Renal cortex interstitium (tissue), 11 donors: ENCODE measurements around the gene SLC41A1. TPM values are rescaled to one million over a fixed set of nuclear protein-coding genes. Genes with fewer than 3 reads are reported as not detected.
A peak's percentile ranks its signal among the peaks of the same experiment; 100 is the strongest.

ENCODE experiments used
- DNase-seq, 11 donors: peaks; one replicate each; pipeline ENCODE4 v3.0.0-alpha.2; 2013; ENCODE audit warnings: low read depth in 9 of 11, low spot score in 4 of 11; ENCODE audit errors: extremely low read depth in 1 of 11
- polyA plus RNA-seq, 3 donors: library from polyadenylated mRNA; unstranded; fragments of 120-200 nt; gene quantifications; one replicate each; pipeline ENCODE4 v1.2.1, GENCODE V29; 2013; ENCODE audit not compliant: insufficient read length in 3 of 3

SLC41A1 gene
- polyA plus RNA-seq, 3 donors, result 31.2 to 32.5 (median 32.1) TPM

DNA sequence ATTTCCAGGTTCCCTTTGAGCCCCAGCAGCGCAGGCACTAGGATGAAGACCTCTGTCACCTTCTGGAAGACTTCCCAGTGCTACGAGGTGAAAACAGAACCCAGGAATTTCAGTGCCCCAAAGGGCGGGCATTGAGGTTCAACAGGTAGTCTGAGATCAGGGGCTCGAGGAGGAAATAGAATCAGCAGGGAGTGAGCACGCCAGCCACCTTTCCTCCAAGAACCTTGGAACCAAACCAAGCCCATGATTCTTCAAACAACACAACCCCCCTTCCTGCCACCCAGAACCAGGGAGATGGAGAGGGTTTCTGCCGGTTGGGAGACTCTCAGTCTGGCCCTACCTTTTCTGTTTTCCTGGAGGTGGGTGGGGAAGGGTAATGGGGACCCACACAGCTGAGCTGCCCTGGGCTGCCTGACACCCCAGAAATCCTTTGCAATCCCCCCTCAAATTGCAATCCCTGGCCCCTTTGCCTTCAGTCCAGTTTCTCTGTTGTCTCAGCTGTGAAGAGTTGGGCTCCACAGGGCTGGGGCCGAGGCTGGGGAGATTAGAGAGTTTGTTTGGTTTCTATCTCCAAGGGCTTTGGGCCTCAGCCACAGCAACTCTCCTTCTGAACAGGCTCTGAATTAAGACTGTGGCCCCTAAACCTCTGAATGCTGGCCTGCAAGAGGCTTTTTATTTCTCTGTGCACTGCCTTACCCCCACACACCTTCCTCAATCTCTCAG lies 11.9 kb downstream of the SLC41A1 start:
- no peak for DNase-seq

DNA sequence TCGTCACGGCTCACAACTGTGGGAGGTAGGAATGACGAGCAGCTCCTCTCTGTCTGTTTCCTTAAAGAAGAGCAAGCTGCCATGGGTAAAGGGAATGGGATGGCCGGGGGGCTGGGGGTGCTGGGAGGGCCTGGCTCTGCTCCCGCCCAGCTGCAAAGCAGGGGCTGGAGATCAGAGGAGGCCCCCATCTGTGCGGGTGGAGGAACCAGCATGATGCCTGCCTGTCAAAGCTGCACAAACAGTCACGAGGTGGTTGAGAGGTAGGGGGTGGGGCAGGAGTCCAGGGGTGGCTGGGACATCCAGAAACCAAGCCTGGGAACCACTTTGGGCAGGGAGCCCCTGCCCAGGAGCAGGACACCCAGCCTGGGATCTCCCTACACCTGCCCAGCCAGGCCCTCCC lies 12.6 kb downstream of the SLC41A1 start:
- DNase-seq, result no peak

DNA sequence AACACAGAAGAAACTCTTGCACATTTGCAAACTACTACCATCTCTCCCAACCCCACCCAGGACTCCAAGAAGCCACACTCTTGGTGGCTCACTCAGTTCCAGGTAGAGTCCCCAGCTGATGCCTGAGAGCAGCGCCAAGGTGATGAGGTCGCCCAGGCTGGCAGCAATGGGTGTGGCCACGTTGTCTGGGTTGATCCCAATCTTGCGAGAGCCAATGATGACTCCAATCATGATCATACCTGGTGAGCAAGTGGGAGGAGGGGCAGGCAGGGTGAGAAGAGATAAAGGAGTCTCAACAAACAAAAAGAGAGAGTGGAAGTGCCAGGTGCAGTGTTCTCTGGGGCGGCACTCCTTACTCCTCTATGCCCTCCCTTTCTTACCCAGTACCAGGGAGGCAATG lies 14.4 kb downstream of the SLC41A1 start:
- no peak for DNase-seq

DNA sequence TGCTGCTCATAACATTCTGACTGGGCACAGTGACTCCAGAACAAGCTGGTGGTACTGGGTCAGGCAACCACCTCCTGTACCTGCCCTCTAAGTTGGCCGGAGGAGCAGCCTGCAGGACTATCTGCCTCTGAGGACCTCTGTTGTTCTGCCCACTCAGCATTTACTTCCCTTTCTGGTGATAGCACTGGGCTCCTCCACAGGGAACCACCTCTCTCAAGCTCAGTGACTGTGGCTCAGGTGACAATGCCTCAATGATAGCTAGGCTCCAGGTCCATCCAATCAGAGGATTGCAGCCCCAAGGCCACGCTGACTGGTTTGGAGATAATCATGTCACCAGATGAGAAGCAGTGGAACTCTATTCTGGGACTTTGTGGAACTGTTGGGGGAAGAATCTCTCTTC lies 15.8 kb downstream of the SLC41A1 start:
- DNase-seq, result no peak

DNA sequence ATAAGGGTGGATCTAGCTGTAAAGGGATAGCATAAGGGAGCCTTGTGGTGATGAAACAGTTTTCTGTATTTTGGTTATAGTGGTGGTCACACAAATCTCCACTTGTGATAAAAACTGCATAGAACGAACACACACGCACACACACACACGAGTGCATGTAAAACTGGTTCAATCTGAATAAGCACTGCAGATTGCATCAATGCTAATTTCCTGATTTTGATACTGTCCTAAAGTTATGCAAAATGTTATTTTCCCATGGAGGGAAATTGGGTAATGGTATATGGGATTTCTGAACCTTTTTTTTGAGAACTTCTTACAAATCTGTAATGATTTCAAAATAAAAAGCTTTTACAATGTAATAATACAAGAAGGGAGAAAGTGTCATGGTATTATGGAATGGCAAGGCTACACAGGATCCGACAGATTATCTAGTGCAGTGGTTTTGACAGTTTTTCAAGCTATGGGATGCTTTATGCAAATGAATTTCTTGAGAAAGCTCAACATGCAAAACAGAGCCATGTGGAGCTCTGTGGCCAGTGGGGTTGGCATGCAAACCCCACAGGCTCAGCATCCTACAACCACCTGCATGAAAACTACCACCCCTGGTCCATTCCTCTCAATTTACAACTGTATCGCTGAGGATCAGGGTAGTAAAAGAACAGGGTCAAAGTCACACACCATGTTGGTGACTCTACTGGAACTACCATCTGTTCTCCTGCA lies 18.8 kb downstream of the SLC41A1 start:
- no peak for DNase-seq

DNA sequence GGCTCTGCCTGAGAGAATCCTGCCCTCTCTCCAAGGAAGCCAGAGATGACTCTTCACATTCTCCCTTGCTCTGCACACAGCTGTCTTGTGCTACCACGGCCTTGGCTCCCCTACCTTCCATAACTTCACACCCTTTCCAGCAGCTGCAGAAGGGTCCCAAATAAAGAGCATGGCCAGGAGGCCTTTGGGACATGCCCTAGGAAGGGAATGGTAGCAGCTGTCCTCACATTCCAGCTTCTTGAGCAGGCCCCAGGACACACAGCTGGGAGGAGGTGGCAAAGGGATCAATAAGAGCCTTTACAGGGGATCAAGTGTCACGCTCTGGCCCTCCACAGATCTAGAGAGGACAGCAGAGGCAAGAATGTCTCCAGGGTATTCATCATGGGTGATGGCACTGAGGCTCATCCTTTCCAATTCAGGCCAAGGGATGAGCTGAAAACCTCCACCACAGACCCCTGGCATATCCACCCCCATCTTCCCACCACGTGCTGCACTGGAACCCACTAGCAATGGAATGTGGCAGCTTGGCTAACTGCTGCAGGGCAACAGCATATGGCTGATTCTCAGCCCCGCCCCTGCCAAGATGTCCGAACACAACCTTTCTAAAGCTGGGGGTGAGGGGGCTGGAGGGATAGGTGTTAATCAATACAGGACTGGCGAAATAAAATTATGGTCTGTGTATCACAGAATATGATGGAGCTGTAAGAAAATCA lies 19.9 kb downstream of the SLC41A1 start:
- DNase-seq, result no peak

DNA sequence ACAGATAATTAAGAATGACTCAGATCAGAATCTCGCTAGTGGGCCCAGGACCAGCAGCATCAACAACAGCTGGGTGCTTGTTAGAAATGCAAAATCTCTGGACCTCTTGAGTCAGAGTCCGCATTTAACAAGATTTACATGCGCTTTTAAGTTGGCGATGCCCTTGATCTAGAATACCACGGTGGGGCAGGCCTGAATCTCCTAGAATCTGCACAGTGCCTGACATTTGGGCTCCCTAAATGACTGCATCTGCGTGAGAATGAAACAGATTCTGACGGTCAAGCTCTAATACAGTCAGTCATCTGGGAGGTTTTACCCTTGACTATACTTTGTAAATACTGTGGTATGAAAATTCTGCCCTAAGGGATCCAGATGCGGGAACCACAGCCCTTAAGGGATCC lies 20.5 kb downstream of the SLC41A1 start:
- DNase-seq, result no peak

DNA sequence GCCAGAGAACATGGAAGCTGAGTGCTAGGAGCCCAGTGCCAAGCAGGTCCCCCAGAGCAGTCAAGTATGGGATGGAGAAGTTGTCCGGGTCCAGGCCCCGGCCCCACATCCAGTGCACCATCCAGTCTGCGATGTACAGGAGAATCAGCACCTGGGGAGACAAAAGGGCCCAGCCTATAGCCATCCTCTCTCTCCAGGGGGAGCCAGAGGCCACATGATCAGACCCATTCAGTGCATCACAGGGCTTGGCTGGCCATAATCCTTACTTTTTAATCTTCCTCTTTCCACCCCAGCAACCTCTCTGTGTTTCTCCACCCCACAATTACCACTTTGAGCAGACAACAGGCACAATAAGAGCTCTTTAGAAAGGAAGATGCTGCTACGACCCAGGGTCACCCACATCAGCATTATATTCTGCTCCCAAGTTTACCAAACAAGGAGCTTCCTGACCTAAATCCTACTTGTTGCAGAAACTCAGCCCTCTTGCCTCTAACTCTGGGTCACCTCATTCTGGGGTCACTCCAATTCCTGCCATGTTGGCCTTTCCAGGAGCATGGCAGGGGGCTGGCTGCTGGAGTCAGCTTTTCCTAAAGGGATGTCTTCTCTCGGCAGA lies 21.3 kb downstream of the SLC41A1 start:
- peak in 2 of 11 donors; percentile 41 to 43 for DNase-seq

DNA sequence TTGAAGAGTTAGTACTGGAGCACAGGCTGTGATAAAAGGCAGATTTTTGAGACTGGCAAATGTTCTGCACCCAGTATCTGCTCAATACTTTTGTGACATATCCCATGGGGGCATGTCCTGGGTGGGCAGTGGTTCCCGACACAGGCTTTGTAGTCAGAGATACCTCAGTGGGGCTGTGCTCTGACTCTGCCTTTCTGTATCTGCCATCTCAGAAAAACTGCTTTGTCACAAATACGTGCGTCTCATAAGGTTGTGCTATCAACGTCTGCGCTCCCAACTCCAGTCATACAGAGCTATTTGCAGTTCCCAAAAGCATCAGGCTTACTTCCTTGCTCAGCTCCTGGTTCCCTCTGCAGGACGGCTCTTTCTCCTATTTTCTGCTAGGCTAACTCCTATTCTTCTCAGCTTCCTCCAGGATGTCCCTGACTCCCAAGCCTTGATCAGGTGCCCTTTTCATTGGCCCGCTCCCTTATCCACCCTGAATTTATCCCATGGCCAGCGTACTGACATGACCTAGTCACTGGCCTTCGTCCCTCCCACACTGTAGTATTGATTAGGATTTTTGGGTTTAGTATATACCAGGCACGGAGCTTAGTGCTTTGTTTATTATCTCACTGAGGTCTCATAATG lies 25.6 kb downstream of the SLC41A1 start:
- DNase-seq, result no peak

DNA sequence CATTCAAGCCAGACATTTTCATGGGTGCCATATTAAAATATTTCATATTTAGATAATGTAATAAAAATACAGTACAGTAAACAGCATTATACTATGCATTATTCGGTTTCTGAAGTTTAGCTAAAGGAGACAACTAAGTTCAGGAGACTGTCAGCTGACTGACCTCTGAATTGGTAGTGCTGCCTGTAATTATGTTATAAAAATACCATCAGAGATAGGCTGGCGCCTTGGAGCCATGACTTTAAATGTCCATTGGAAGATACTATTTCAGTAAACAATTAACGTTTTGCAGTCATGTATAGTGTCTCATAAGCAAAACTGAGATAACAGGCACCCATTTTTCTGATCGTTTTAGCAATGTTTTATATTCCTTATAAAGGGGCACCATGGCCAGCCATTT lies 26.4 kb downstream of the SLC41A1 start:
- no peak for DNase-seq

DNA sequence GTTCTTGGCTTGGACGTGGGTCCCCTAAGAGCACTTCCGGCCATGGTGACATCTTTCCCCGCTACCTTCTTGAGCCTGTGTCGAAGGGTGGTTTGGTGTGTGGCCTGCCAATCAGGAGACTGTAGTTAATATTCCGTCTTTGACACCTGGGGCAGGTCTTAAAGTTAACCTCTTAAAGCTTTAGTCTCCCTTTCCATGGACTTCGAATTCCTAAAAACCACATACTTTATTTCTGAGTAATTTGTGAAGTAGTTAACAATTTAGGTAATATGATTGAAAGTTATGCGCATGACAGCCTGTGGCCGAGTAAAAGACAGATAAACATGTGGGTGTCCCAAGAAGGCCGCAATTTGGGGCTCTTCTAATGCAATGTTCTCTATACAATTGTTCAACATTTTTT lies 27.6 kb downstream of the SLC41A1 start:
- no peak for DNase-seq

DNA sequence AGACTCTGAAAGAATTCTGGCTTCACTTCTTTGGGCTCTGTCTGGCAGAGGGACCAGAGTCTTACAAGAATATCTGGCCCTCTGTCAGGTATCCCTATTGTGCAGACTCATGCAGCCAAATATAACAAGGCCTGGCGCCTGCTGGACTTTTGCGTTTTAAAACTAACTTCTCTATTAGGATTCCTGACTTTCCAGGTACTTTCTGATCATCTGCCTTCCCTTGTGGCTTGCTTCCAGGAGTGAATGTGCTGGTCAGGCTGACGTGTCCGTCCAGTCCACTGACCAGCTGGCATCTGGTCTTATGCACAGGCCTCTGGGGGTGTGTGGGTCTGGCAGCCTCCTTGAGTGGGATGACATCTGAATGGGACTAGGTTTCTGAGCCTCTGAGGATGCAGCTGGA lies 29.1 kb downstream of the SLC41A1 start:
- no peak for DNase-seq

DNA sequence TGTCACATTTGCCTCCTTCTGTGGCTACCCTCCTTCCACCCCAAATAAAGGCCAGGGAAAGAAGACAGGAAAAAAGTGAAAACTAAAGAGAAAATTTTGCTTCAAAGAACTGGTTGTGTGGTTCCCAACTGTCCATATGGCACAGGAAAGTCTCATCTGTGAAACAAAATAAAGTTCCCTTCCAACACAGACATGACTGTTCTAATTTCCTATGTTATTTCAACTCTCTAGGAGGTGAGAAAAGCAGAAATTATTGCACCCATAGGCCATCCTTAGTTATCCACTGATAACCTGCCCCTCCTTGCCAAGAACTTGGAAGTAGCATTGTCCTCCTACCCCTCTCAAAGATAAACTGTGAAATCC lies 29.6 kb downstream of the SLC41A1 start:
- DNase-seq, result no peak

DNA sequence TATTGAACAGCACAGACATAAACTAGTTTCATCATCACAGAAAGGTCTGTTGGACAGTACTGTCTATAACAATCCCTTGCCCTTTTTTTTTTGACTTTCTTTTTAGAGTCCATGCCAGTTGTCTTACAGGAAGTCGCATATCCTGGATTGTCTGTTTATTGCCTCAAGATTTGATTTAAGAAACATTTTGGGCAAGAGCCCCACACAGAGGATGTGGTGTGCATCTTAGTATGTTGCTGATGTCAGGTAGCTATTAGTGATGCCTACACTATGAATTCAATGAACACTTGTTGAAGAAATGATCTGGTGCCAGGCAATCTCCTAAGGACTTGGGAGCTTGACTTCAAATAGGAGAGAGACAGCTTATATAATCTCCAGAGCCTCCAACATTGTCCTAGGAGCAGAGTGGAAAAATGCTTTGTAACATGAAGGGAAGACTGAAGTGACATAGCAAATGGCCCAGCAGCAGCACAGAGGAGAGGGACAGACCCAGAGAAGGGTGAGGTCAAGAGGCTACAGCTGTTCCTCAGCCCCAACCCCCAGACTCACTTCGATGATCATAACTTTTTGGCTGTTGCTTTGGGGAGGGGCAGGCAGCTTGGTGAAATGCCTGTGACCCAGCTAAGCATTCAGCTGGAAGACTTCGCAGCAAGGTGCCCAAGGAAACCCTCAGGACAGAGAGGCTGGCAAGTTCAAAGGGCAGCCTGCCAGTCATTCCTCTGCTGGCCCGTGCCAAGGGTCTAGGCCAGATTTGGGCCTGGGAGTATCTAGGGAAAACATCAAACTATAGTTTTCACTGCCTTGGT lies 30.2 kb downstream of the SLC41A1 start:
- DNase-seq, result no peak

DNA sequence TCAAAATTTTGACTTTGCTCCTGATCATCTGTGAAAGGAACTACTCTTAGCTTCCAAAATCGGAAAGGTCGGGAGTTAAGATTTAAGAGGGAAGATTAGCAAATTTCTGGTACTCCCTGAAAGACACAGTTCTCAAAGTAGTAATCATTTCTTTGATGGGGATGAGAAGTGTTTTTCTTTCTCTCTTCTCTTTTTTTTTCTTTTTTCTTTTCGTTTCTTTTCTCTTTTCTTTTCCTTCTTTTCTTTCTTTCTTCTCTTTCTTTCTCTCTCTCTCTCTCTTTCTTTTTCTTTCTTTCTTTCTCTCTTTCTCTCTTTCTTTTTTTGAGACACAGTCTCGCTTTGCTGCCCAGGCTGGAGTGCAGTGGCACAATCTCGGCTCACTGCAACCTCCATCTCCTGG lies 32.7 kb downstream of the SLC41A1 start:
- DNase-seq, result no peak

DNA sequence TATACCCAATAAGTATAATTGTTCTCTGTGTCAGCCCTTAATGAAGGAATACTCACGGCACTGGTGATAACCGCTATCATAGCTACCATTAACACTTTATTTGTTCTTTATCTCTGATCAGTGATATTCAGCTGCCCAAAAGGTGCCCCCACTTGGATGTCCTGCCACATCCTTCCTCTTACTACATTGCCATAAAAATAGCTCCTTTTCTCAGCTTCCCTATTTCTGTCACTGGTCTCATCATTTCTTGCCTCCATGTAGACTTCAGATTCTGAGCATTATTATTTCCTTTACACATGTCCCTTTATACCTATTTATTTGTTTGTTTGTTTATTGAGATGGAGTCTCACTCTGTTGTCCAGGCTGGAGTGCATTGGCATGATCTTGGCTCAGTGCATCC lies 35.0 kb downstream of the SLC41A1 start:
- DNase-seq, result no peak

DNA sequence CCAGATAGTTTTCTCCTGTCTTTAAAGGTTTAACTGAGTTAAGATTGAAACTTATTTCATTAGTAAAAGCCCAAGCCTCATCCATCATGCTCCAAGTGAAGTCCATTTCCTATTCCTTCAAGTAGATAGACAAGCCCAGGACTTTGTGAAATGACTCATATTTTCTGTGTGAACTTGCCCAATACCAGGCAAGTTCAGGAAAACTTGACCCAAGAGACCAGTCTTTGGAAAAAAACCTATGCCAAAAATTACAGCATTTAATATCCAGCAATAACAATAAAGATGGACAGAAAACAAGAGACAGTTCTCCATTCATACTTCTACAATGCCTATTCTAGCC lies 37.3 kb downstream of the SLC41A1 start:
- no peak for DNase-seq

DNA sequence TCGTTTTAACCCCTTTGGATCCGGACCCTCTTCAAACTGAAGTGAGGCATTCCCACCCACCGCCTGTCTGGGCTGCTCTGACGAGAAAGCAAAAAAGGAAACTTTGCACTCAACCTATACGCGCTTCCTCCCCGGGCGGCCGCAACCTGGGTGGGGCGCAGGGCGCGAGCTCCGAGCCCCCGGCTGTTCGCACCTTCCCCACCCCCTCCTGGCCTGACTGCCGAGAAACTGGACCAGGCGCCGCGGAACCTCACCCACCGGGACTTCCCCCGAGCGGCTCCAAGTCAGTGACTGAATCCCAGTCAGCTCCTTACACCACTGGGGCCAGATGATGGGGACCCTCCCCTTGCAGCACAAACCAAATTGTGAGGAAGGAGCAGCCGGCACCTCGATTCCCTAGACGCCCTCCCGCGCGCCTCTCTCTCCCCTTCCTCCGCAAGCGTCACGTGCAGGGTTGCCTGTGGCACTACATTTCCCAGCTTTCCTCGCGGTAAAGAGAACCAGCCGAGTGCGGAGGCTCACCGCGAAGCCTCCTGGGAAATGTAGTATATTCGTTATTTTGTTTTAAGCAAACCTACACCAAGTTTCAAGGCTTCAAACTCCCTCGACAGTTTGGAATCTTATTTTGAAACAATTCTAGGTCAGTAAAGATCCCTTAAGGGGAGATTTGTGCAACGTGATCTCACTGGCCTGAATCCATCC lies 37.8 kb downstream of the SLC41A1 start, which contains the start of gene RAB29:
Gene RAB29 (minus strand): TSS at position 468 of the 702 bp plus-strand sequence. CDS start 526 bp downstream, outside the sequence.
- DNase-seq, result peak; percentile 31 to 76 (median 62)
